HepG2 (cell line): ENCODE data around the gene CLN6. TPM values are rescaled to one million over a fixed set of nuclear protein-coding genes. Genes with fewer than 3 reads are reported as not detected.
A peak's percentile ranks its signal among the peaks of the same experiment; 100 is the strongest.

ENCODE experiments used
- ELF1 ChIP-seq: sonication (generic); formaldehyde crosslinking; IDR thresholded peaks from 2 replicates; pipeline ENCODE4 v1.4.0; 2020; ENCODE audit warnings: missing genetic modification reagents
- ISL2 ChIP-seq: sonication (generic); formaldehyde crosslinking; IDR thresholded peaks from 2 replicates; pipeline ENCODE4 v1.5.0; 2020; ENCODE audit warnings: missing genetic modification reagents
- MEF2D ChIP-seq: sonication (generic); formaldehyde crosslinking; IDR thresholded peaks from 2 replicates; pipeline ENCODE4 v1.5.1; 2020; ENCODE audit warnings: mild to moderate bottlenecking, missing genetic modification reagents
- MIXL1 ChIP-seq: IDR thresholded peaks from 2 replicates; pipeline ENCODE4 v1.6.1; 2016
- NAIF1 ChIP-seq: sonication (generic); formaldehyde crosslinking; IDR thresholded peaks from 2 replicates; pipeline ENCODE4 v1.5.0; 2020; ENCODE audit warnings: mild to moderate bottlenecking, missing genetic modification reagents, borderline replicate concordance
- PITX1 ChIP-seq: sonication (generic); formaldehyde crosslinking; IDR thresholded peaks from 2 replicates; pipeline ENCODE4 v1.5.1; 2020; ENCODE audit warnings: mild to moderate bottlenecking, missing genetic modification reagents
- RNF2 ChIP-seq: fragments of 450-650 bp; conservative IDR thresholded peaks from 2 replicates; pipeline ENCODE4 v1.6.1; 2016; ENCODE audit warnings: low read depth
- SOX6 ChIP-seq, 2 experiments: fragments of 450-650 bp in 1 of 2; sonication (generic) in 1 of 2; formaldehyde crosslinking in 1 of 2; IDR thresholded peaks; 2 replicates each; pipeline versions ENCODE4 v1.4.0 to v1.6.1; 2017 to 2020; ENCODE audit warnings: antibody characterized with exemption in 1 of 2, mild to moderate bottlenecking in 1 of 2, missing genetic modification reagents in 1 of 2
- ZBTB2 ChIP-seq: sonication (generic); formaldehyde crosslinking; IDR thresholded peaks from 2 replicates; pipeline ENCODE4 v1.8.0; 2022; ENCODE audit warnings: low read depth, missing genetic modification reagents
- ZBTB20 ChIP-seq: sonication (generic); formaldehyde crosslinking; IDR thresholded peaks from 2 replicates; pipeline ENCODE4 v1.8.1; 2023; ENCODE audit warnings: missing genetic modification reagents, low read depth, mild to moderate bottlenecking, borderline replicate concordance
- ZFP41 ChIP-seq: sonication (generic); formaldehyde crosslinking; IDR thresholded peaks from 2 replicates; pipeline ENCODE4 v1.4.0; 2020; ENCODE audit warnings: mild to moderate bottlenecking, missing genetic modification reagents, borderline replicate concordance
- ZNF674 ChIP-seq: sonication (generic); formaldehyde crosslinking; IDR thresholded peaks from 2 replicates; pipeline ENCODE4 v1.5.0; 2020; ENCODE audit warnings: low read depth, mild to moderate bottlenecking, missing genetic modification reagents
- ZNF678 ChIP-seq: sonication (generic); formaldehyde crosslinking; IDR thresholded peaks from 2 replicates; pipeline ENCODE4 v1.4.0; 2020; ENCODE audit warnings: mild to moderate bottlenecking, missing genetic modification reagents
- ZSCAN25 ChIP-seq: sonication (generic); formaldehyde crosslinking; IDR thresholded peaks from 2 replicates; pipeline ENCODE4 v1.8.0; 2022; ENCODE audit warnings: mild to moderate bottlenecking, missing genetic modification reagents
- polyA plus RNA-seq, 8 experiments: library from polyadenylated mRNA; depleted of rRNA in 3 of 8; stranded (reverse) in 7 of 8; unstranded in 1 of 8; fragments of >200 nt; fragmentation: Illumina TruSeq in 4 of 8; extraction: Trizol in 4 of 8; gene quantifications; 2 replicates each; pipeline versions ENCODE4 v1.2.1 to v1.2.3, GENCODE V29; 2011 to 2016; ENCODE audit warnings: low read depth in 4 of 8, missing spikeins in 1 of 8, mixed read lengths in 1 of 8; ENCODE audit not compliant: insufficient read depth in 1 of 8
- total RNA-seq, 5 experiments: library from RNA; depleted of rRNA; stranded (reverse); fragments of >200 nt; fragmentation: Illumina TruSeq; extraction: Trizol; gene quantifications; 2 replicates each; pipeline ENCODE4 v1.2.3, GENCODE V29; 2016; ENCODE audit warnings: low read depth in 1 of 5
- TF ChIP-seq, protein P1 (sequence below): sonication (generic); formaldehyde crosslinking; IDR thresholded peaks from 2 replicates; pipeline ENCODE4 v1.9.0; 2022; ENCODE audit warnings: low read depth, missing genetic modification reagents
- TF ChIP-seq, protein P2 (sequence below), 2 experiments: sonication (generic) in 1 of 2; formaldehyde crosslinking in 1 of 2; IDR thresholded peaks; 2 replicates each; pipeline versions ENCODE4 v1.5.1 to v1.6.1; 2011 to 2020; ENCODE audit warnings: borderline replicate concordance in 1 of 2, low read depth in 1 of 2, low read length in 1 of 2, mild to moderate bottlenecking in 1 of 2, missing genetic modification reagents in 1 of 2, moderate library complexity in 1 of 2
- TF ChIP-seq, protein P3 (sequence below): sonication (generic); formaldehyde crosslinking; IDR thresholded peaks from 2 replicates; pipeline ENCODE4 v1.4.0; 2020; ENCODE audit warnings: missing genetic modification reagents, borderline replicate concordance
- TF ChIP-seq, protein P4 (sequence below): sonication (generic); formaldehyde crosslinking; IDR thresholded peaks from 2 replicates; pipeline ENCODE4 v1.4.0; 2020; ENCODE audit warnings: missing genetic modification reagents

Gene CLN6
- total and polyA plus RNA-seq, 2 of the 13 experiments (the other 11 are each of a cell fraction or from before 2014, with no cell fraction given): 24.9 to 27.1 TPM

DNA sequence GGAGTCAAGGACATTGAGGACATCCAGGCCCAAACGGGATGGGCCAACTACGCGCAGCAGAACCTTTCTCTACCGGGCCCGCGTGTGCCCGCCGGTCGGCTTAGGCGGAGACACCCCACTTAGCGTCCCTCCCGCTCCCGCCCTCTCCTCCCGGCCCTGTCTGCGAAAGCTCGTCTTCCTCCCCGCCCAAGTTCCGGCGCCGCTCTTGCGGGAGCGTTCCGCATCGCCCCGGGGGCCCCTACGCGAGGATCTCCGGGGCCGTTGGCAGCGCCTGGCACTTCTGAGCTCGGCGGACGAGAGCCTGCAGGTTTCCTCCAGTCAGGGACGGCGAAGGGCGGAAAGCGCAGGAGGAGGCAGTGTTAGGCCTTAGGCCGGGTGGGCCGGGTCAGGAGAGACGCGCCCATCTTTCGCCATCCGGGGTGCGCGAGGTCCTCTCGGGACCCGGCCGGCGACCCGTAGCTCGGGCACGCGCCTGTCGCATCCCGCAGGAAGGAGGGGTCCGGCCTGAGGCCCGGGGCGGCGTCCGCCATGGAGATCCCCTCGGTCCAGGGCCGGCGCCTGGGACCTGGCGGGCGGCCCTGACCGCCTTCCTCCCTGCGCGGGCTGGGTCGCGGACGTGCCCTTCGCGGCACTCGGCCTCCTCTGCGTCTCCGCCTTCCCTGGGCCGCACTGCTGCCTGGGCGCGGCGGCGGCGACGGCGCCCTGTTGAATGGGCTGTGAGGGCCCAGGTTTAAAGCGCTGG is 48.2 kb upstream of the CLN6 start, which contains the start of gene FEM1B (continued):
- TF ChIP-seq RNF2: no peak; the same call in 1 of the 2 replicates
- peak; percentile 95 for TF ChIP-seq ZBTB2 (CRISPR knock-in tag)
- no peak for TF ChIP-seq ZNF678 (CRISPR knock-in tag)
- TF ChIP-seq, protein P1, sequence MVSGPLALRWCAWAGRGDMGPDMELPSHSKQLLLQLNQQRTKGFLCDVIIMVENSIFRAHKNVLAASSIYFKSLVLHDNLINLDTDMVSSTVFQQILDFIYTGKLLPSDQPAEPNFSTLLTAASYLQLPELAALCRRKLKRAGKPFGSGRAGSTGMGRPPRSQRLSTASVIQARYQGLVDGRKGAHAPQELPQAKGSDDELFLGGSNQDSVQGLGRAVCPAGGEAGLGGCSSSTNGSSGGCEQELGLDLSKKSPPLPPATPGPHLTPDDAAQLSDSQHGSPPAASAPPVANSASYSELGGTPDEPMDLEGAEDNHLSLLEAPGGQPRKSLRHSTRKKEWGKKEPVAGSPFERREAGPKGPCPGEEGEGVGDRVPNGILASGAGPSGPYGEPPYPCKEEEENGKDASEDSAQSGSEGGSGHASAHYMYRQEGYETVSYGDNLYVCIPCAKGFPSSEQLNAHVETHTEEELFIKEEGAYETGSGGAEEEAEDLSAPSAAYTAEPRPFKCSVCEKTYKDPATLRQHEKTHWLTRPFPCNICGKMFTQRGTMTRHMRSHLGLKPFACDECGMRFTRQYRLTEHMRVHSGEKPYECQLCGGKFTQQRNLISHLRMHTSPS (CRISPR knock-in tag): no peak; the same call in 1 of the 2 replicates
- TF ChIP-seq PITX1 (CRISPR knock-in tag): peak; percentile 92
- TF ChIP-seq MIXL1 (CRISPR knock-in tag): peak; percentile 40
- peak; percentile 61; the same call in 1 of the 2 replicates for TF ChIP-seq ZFP41
- no peak for TF ChIP-seq NAIF1
- TF ChIP-seq, protein P2, sequence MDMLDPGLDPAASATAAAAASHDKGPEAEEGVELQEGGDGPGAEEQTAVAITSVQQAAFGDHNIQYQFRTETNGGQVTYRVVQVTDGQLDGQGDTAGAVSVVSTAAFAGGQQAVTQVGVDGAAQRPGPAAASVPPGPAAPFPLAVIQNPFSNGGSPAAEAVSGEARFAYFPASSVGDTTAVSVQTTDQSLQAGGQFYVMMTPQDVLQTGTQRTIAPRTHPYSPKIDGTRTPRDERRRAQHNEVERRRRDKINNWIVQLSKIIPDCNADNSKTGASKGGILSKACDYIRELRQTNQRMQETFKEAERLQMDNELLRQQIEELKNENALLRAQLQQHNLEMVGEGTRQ (IDR thresholded peaks at IDR 0.05; ENCODE audit: low read depth, low read length): no peak
- TF ChIP-seq, protein P2 (CRISPR knock-in tag; IDR thresholded peaks at IDR 0.05; ENCODE audit: borderline replicate concordance): 0 out of 2 replicates have a peak, but pooled peaks have one; percentile 34
- 0 out of 2 replicates have a peak, but pooled peaks have one; percentile 90 for TF ChIP-seq ZNF674 (CRISPR knock-in tag)
- peak; percentile 84 for TF ChIP-seq ZBTB20
- TF ChIP-seq, protein P3, sequence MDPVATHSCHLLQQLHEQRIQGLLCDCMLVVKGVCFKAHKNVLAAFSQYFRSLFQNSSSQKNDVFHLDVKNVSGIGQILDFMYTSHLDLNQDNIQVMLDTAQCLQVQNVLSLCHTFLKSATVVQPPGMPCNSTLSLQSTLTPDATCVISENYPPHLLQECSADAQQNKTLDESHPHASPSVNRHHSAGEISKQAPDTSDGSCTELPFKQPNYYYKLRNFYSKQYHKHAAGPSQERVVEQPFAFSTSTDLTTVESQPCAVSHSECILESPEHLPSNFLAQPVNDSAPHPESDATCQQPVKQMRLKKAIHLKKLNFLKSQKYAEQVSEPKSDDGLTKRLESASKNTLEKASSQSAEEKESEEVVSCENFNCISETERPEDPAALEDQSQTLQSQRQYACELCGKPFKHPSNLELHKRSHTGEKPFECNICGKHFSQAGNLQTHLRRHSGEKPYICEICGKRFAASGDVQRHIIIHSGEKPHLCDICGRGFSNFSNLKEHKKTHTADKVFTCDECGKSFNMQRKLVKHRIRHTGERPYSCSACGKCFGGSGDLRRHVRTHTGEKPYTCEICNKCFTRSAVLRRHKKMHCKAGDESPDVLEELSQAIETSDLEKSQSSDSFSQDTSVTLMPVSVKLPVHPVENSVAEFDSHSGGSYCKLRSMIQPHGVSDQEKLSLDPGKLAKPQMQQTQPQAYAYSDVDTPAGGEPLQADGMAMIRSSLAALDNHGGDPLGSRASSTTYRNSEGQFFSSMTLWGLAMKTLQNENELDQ (CRISPR knock-in tag): no peak
- no peak for TF ChIP-seq SOX6 (IDR thresholded peaks at IDR 0.05)
- TF ChIP-seq SOX6 (CRISPR knock-in tag; IDR thresholded peaks at IDR 0.05): peak; percentile 77
- TF ChIP-seq ZSCAN25 (CRISPR knock-in tag): 0 out of 2 replicates have a peak, but pooled peaks have one; percentile 57
- peak; percentile 90 for TF ChIP-seq ISL2 (CRISPR knock-in tag)
- TF ChIP-seq, protein P4, sequence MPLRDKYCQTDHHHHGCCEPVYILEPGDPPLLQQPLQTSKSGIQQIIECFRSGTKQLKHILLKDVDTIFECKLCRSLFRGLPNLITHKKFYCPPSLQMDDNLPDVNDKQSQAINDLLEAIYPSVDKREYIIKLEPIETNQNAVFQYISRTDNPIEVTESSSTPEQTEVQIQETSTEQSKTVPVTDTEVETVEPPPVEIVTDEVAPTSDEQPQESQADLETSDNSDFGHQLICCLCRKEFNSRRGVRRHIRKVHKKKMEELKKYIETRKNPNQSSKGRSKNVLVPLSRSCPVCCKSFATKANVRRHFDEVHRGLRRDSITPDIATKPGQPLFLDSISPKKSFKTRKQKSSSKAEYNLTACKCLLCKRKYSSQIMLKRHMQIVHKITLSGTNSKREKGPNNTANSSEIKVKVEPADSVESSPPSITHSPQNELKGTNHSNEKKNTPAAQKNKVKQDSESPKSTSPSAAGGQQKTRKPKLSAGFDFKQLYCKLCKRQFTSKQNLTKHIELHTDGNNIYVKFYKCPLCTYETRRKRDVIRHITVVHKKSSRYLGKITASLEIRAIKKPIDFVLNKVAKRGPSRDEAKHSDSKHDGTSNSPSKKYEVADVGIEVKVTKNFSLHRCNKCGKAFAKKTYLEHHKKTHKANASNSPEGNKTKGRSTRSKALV (CRISPR knock-in tag): peak; percentile 70; the same call in 1 of the 2 replicates
- peak; percentile 88 for TF ChIP-seq MEF2D (CRISPR knock-in tag)
- TF ChIP-seq ELF1 (CRISPR knock-in tag): peak; percentile 80
